Skeletal muscle satellite cell (primary cell): ENCODE data around the gene MAGEA10. TPM values are rescaled to one million over a fixed set of nuclear protein-coding genes. Genes with fewer than 3 reads are reported as not detected.
"Not testable (repeated sequence)": the region's sequence is repeated elsewhere in the genome, so short reads cannot be mapped to it uniquely, and the experiment has no call there.

Experiments used
- H3K27me3 ChIP-seq: 2 replicates; pipeline ENCODE4 v1.7.0; 2013; ENCODE audit warnings: low read length; ENCODE audit not compliant: control insufficient read depth, insufficient read depth
- H3K36me3 ChIP-seq: 2 replicates; pipeline ENCODE4 v1.7.0; 2013; ENCODE audit warnings: mild to moderate bottlenecking, control low read depth, low read length; ENCODE audit not compliant: insufficient read depth
- H3K4me1 ChIP-seq: 2 replicates; pipeline ENCODE4 v1.7.0; 2013; ENCODE audit warnings: low read length; ENCODE audit not compliant: control insufficient read depth, insufficient read depth
- H3K4me2 ChIP-seq: 2 replicates; pipeline ENCODE4 v1.7.0; 2013; ENCODE audit warnings: mild to moderate bottlenecking, low read length
- H3K4me3 ChIP-seq: 2 replicates; pipeline ENCODE4 v1.7.0; 2013; ENCODE audit warnings: low read length
- H3K9ac ChIP-seq: 2 replicates; pipeline ENCODE4 v1.7.0; 2013; ENCODE audit warnings: mild to moderate bottlenecking, low read depth, low read length, moderate library complexity
- H3K9me3 ChIP-seq: replicated peaks from 2 replicates; pipeline ENCODE4 v1.7.0; 2013; ENCODE audit warnings: mild to moderate bottlenecking, control low read depth, low read length
- total RNA-seq: library from RNA; depleted of rRNA; stranded (reverse); fragments of >200 nt; gene quantifications from 2 replicates; pipeline ENCODE4 v1.2.3, GENCODE V29; 2012; rRNA removed

The MAGEA10 gene
- not detected in 2 replicates for total RNA-seq

DNA sequence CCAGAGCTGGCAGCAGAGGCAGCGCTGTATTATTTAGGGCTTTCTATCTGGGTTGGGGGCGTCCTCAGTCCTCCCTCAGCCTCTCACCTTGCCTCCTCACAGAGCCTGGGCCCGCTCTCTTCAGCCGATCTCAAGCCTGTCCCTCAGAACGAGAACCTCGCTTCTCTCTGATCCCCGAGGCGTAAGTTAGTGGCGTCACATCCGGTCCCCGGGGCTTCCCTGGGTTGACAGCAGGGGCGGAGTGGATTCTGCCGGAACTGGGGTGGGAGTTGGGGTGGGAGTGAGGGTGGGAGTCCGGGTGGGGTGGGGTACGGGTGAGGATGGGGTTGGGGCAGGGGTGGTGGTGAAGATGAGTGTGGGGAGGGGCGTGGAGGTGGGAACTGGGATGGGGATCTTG, at the start of gene MAGEA10:
TSS of gene MAGEA10 (minus strand) at position 190 of the 397 bp plus-strand sequence. CDS start 2,957 bp downstream, outside the sequence.
- no peak within 1 kb of the TSS for H3K4me3 ChIP-seq
- H3K36me3 ChIP-seq, result no peaks in the 10 kb centered on the region
- H3K4me1 ChIP-seq, result no peaks in the 10 kb centered on the region
- H3K9ac ChIP-seq, result no peak within 1 kb of the TSS
- H3K4me2 ChIP-seq, result no peak within 1 kb of the TSS
- no peaks in the 10 kb centered on the region for H3K9me3 ChIP-seq
- no peaks in the 10 kb centered on the region for H3K27me3 ChIP-seq

GRCh38 chrX:152177497-152178269, 39.3 kb upstream of the MAGEA10 start:
- H3K4me3 ChIP-seq, result no peak overlapping the region
- H3K36me3 ChIP-seq, result no peaks in the 10 kb centered on the region
- H3K9ac ChIP-seq, result no peak overlapping the region
- H3K9me3 ChIP-seq, result no peaks in the 10 kb centered on the region
- no peak overlapping the region for H3K4me2 ChIP-seq
- H3K27me3 ChIP-seq, result no peaks in the 10 kb centered on the region
- H3K4me1 ChIP-seq, result no peaks in the 10 kb centered on the region

DNA sequence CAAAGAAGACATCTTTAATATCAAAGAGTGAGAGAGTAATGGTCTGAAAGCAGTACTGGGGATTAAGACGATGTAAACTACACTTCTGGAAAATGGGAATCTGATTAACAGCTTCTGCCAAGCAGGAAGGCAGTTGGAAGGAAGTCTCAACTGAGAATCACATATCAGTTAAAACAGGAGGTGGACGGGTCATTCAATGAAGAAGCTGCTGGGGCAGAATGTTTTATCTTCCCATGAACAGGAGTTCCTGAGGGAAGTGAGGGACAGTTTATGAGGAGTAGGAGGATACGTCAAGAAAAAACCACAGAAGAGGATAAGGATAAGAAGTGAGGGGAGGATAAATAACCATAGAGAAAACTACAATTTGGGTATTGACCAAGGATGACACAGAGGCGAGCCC, 38.7 kb upstream of the MAGEA10 start:
- H3K36me3 ChIP-seq, result no peaks in the 10 kb centered on the region
- no peaks in the 10 kb centered on the region for H3K27me3 ChIP-seq
- H3K9ac ChIP-seq, result no peak overlapping the region
- H3K9me3 ChIP-seq, result no peaks in the 10 kb centered on the region
- no peaks in the 10 kb centered on the region for H3K4me1 ChIP-seq
- H3K4me3 ChIP-seq, result no peak overlapping the region
- H3K4me2 ChIP-seq, result no peak overlapping the region

DNA sequence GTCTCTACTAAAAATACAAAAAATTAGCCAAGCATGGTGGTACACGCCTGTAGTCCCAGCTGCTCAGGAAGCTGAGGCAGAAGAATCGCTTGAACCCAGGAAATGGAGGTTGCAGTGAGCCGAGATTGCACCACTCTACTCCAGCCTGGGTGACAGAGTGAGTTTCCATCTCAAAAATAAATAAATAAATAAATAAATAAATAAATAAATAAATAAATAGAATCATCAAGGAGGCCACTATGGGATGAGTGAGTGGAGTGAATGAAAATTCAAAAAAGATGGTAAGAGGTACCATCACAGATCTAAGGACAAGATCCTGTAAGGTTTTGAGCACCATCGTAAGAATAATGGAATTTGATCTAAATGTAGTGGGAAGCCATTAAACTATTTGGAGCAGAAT, 37.5 kb upstream of the MAGEA10 start:
- not testable (repeated sequence) for H3K27me3 ChIP-seq, H3K4me1 ChIP-seq, H3K36me3 ChIP-seq, H3K4me3 ChIP-seq, H3K9me3 ChIP-seq, H3K9ac ChIP-seq, H3K4me2 ChIP-seq

DNA sequence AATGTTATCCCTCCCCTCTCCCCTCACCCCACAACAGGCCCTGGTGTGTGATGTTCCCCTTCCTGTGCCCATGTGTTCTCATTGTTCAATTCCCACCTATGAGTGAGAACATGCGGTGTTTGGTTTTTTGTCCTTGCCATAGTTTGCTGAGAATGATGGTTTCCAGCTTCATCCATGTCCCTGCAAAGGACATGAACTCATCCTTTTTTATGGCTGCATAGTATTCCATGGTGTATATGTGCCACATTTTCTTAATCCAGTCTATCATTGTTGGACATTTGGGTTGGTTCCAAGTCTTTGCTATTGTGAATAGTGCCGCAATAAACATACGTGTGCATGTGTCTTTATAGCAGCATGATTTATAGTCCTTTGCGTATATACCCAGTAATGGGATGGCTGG, 35.5 kb upstream of the MAGEA10 start:
- not testable (repeated sequence) for H3K9me3 ChIP-seq, H3K36me3 ChIP-seq, H3K27me3 ChIP-seq

DNA sequence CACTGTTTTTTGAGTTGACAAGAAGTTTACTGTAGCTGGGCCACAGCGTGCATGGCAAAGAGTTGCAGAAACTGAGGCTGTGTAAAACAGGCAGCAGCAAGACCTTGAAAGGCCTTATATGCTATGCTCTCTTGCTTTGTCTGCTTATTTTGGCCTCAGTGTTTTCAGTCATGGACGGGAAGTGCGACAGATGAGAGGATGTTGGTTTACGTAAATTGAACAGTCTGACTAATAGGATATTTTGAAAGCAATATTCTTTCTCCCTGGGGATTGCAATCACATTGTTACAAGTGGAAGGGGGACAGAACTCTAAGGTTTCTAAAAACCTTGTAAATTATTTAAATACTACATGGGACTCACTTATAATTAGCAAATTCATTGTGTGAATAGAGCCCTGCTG, 32.2 kb upstream of the MAGEA10 start:
- no peak overlapping the region for H3K4me2 ChIP-seq

More for the DNA sequence above, 35.5 kb upstream of the MAGEA10 start:
- not testable (repeated sequence) for H3K4me1 ChIP-seq, H3K4me2 ChIP-seq, H3K4me3 ChIP-seq, H3K9ac ChIP-seq

DNA sequence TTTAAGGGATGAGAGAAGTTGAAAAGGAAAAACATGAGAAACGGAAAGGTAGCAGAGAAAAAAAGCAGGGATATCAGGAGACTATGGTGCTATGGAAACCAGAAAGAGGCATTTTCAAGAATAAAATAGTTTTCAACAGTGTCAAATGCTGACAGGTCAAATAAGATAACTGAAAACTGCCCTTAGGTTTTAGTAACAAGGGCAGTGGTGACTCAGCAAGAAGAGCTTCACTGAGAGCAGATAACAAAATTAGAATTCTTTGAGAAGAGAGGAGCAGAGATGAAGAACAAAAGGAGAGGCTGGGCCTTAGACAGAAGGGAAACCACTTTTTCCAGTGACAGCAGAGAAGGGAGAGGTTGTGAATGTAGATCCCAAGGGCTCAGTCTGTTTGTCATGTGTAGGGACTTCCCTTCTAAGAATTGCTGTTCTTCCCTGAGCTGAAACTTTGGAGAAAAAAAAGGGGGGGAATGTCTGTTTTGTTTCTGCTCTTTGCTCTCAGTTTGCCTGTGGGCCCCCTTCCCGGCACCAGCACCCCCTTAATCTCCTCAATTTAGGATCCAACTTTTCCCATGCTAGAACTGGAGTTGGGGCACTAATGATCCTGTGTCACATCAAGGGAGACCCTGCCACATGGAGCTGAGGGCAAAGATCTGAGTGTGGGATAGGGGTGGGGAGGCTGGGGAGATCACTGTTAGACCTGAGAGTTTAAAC, 26.8 kb upstream of the MAGEA10 start:
- no peak overlapping the region for H3K4me2 ChIP-seq
- peaks cover 4% of the 10 kb centered on the region for H3K9me3 ChIP-seq
- H3K36me3 ChIP-seq, result no peaks in the 10 kb centered on the region
- H3K4me3 ChIP-seq, result no peak overlapping the region
- H3K27me3 ChIP-seq, result no peaks in the 10 kb centered on the region
- no peaks in the 10 kb centered on the region for H3K4me1 ChIP-seq
- H3K9ac ChIP-seq, result no peak overlapping the region

More for the DNA sequence above, 32.2 kb upstream of the MAGEA10 start:
- peaks cover 4% of the 10 kb centered on the region for H3K9me3 ChIP-seq
- H3K9ac ChIP-seq, result no peak overlapping the region
- no peaks in the 10 kb centered on the region for H3K4me1 ChIP-seq
- no peak overlapping the region for H3K4me3 ChIP-seq
- H3K36me3 ChIP-seq, result no peaks in the 10 kb centered on the region
- no peaks in the 10 kb centered on the region for H3K27me3 ChIP-seq

- H3K4me2 ChIP-seq, result no peak overlapping the region
- no peak overlapping the region for H3K9ac ChIP-seq
- H3K36me3 ChIP-seq, result no peaks in the 10 kb centered on the region
- H3K27me3 ChIP-seq, result no peaks in the 10 kb centered on the region
- no peaks in the 10 kb centered on the region for H3K4me1 ChIP-seq
- no peak overlapping the region for H3K4me3 ChIP-seq
- no peaks in the 10 kb centered on the region for H3K9me3 ChIP-seq
Measured at GRCh38 chrX:152157042-152157441, 18.7 kb upstream of the MAGEA10 start.

- Histone ChIP-seq H3K4me2 (no peak overlapping the region), H3K4me3 (no peak overlapping the region), H3K4me1 (no peaks in the 10 kb centered on the region), H3K36me3 (no peaks in the 10 kb centered on the region), H3K9me3 (no peaks in the 10 kb centered on the region), H3K27me3 (no peaks in the 10 kb centered on the region), H3K9ac (no peak overlapping the region)
Measured at GRCh38 chrX:152155766-152156310, 17.5 kb upstream of the MAGEA10 start.

- Histone ChIP-seq H3K27me3 (no peaks in the 10 kb centered on the region), H3K36me3 (no peaks in the 10 kb centered on the region), H3K4me3 (no peak overlapping the region), H3K4me2 (no peak overlapping the region), H3K9ac (no peak overlapping the region), H3K9me3 (no peaks in the 10 kb centered on the region), H3K4me1 (no peaks in the 10 kb centered on the region)
Measured at GRCh38 chrX:152154050-152154449, 15.7 kb upstream of the MAGEA10 start.

DNA sequence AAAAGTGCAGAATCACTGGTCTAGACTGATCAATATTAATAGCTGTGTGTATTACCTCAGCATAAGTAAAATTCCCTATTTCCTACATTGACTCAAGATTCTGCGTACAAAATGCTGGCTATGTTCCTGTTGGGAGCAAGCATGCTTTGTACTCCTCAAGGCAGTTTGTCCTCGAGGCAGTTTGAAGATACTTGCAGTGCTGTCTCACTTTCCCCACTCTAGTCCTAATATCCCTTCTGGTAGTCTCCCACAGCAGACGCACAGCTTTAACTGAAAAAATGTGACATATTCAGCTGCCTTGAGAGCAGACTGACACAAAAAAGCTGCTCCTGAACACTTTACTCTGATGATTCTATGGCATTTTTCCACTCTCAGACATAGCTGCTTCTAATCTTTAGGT, 12.9 kb upstream of the MAGEA10 start:
- H3K4me3 ChIP-seq, result no peak overlapping the region
- H3K4me1 ChIP-seq, result no peaks in the 10 kb centered on the region
- no peak overlapping the region for H3K4me2 ChIP-seq
- H3K9ac ChIP-seq, result no peak overlapping the region
- H3K27me3 ChIP-seq, result no peaks in the 10 kb centered on the region
- no peaks in the 10 kb centered on the region for H3K9me3 ChIP-seq
- no peaks in the 10 kb centered on the region for H3K36me3 ChIP-seq
